B cell (primary cell): ENCODE data around the gene PRIMPOL. TPM values are rescaled to one million over a fixed set of nuclear protein-coding genes. Genes with fewer than 3 reads are reported as not detected.

ENCODE experiments used
- ATAC-seq: fragments of 200-7000 bp; cut with Tn5 transposase; one replicate; pipeline ENCODE4 v1.10.0; 2021; ENCODE audit warnings: low read depth, mild to moderate bottlenecking, moderate number of reproducible peaks, moderate library complexity
- CTCF ChIA-PET: fragments of 350-600 bp; sonication (Branson Sonifier 250); formaldehyde crosslinking; loops from one replicate; lab custom pipeline; 2021; ENCODE audit warnings: antibody characterized with exemption, inconsistent platforms; lab: Charles Lee
- POLR2A ChIA-PET: fragments of 350-600 bp; sonication (Branson Sonifier 250); formaldehyde crosslinking; loops from one replicate; lab custom pipeline; 2021; ENCODE audit warnings: antibody characterized with exemption; lab: Charles Lee
- DNase-seq: peaks from one replicate; pipeline ENCODE4 v3.0.0; 2013
- H2AFZ ChIP-seq: 2 replicates; pipeline ENCODE4 v1.6.1; 2012; ENCODE audit warnings: mild to moderate bottlenecking, low read depth, low read length; ENCODE audit not compliant: insufficient read depth, poor library complexity, severe bottlenecking
- H3K27ac ChIP-seq, 2 donors: 1 replicate in 1 of 2; 2 replicates in 1 of 2; pipeline ENCODE4 v1.5.1; 2012 to 2013; ENCODE audit warnings: low read length in 2 of 2, mild to moderate bottlenecking in 2 of 2, moderate library complexity in 1 of 2
- H3K27me3 ChIP-seq, 4 experiments: fragments of 200-600 bp in 1 of 4; sonication (generic) in 1 of 4; replicated peaks in 1 of 4; 1 replicate in 2 of 4; 2 replicates in 2 of 4; pipeline versions ENCODE4 v1.6.1 to v1.7.0; 2013 to 2016; ENCODE audit warnings: low read length in 3 of 4, mild to moderate bottlenecking in 2 of 4, mixed read lengths in 1 of 4, moderate library complexity in 1 of 4; ENCODE audit not compliant: insufficient read depth in 4 of 4, control insufficient read depth in 3 of 4; ENCODE audit errors: control extremely low read depth in 1 of 4
- H3K36me3 ChIP-seq, 2 experiments: replicated peaks in 1 of 2; 1 replicate in 1 of 2; 2 replicates in 1 of 2; pipeline versions ENCODE4 v1.6.1 to v1.7.1; 2013; ENCODE audit warnings: low read length in 1 of 2; ENCODE audit not compliant: insufficient read depth in 2 of 2, control insufficient read depth in 1 of 2; ENCODE audit errors: control extremely low read depth in 1 of 2, extremely low read depth in 1 of 2
- H3K4me1 ChIP-seq, 2 donors: fragments of 200-600 bp in 1 of 2; sonication (generic) in 1 of 2; 1 replicate in 1 of 2; 2 replicates in 1 of 2; pipeline versions ENCODE4 v1.5.1 to v1.6.1; 2013 to 2017; ENCODE audit warnings: low read length in 2 of 2; ENCODE audit not compliant: control insufficient read depth in 2 of 2, insufficient read depth in 2 of 2
- H3K4me2 ChIP-seq: replicated peaks from 2 replicates; pipeline ENCODE3; 2012; ENCODE audit warnings: mild to moderate bottlenecking, low read depth, low read length; ENCODE audit not compliant: poor library complexity, severe bottlenecking
- H3K4me3 ChIP-seq, 5 experiments: fragments of 200-600 bp in 1 of 5; sonication (generic) in 1 of 5; 1 replicate in 3 of 5; 2 replicates in 2 of 5; pipeline versions ENCODE4 v1.5.1 to v1.7.0; 2011 to 2016; ENCODE audit warnings: low read length in 4 of 5, mild to moderate bottlenecking in 4 of 5, low read depth in 2 of 5, control low read depth in 1 of 5, moderate library complexity in 1 of 5; ENCODE audit not compliant: insufficient read depth in 1 of 5; ENCODE audit errors: control extremely low read depth in 1 of 5, extremely low read depth in 1 of 5
- H3K79me2 ChIP-seq: fragments of 200-600 bp; sonication (generic); one replicate; pipeline ENCODE4 v1.6.0; 2016; ENCODE audit warnings: low read length; ENCODE audit not compliant: control insufficient read depth, insufficient read depth
- H3K9ac ChIP-seq: fragments of 200-600 bp; sonication (generic); 2 replicates; pipeline ENCODE4 v1.6.1; 2017; ENCODE audit warnings: mild to moderate bottlenecking, low read length, moderate library complexity
- H3K9me3 ChIP-seq, 3 donors: one replicate each; pipeline versions ENCODE4 v1.6.1 to v1.7.1; 2013; ENCODE audit warnings: low read length in 2 of 3; ENCODE audit not compliant: control insufficient read depth in 2 of 3, insufficient read depth in 1 of 3; ENCODE audit errors: control extremely low read depth in 1 of 3
- H4K20me1 ChIP-seq: 2 replicates; pipeline ENCODE4 v1.6.0; 2012; ENCODE audit warnings: mild to moderate bottlenecking, low read length; ENCODE audit not compliant: insufficient read depth, control insufficient read depth, poor library complexity, severe bottlenecking
- H3K27ac Mint-ChIP-seq: one replicate; pipeline ENCODE4 v1.8.0; 2021; ENCODE audit warnings: mixed read lengths
- H3K27me3 Mint-ChIP-seq: one replicate; pipeline ENCODE4 v1.8.0; 2021; ENCODE audit warnings: mixed read lengths
- H3K4me1 Mint-ChIP-seq: one replicate; pipeline ENCODE4 v1.8.0; 2021; ENCODE audit warnings: mixed read lengths
- H3K4me3 Mint-ChIP-seq: one replicate; pipeline ENCODE4 v1.8.0; 2021; ENCODE audit warnings: mixed read lengths
- H3K9me3 Mint-ChIP-seq: one replicate; pipeline ENCODE4 v1.8.0; 2022; ENCODE audit warnings: mixed read lengths; ENCODE audit not compliant: insufficient read depth
- EZH2 ChIP-seq: IDR thresholded peaks from 2 replicates; pipeline ENCODE4 v1.6.1; 2012; ENCODE audit warnings: borderline replicate concordance, low read depth, mild to moderate bottlenecking, moderate library complexity, low read length; ENCODE audit not compliant: insufficient read depth, poor library complexity, severe bottlenecking
- WGBS: methylation state at CpG from one replicate; pipeline ENCODE4 v1.1.5; 2013; ENCODE audit warnings: missing lambda C conversion rate; ENCODE audit not compliant: insufficient coverage; 5-methylcytosine and 5-hydroxymethylcytosine counted together
- intact Hi-C: fragments of 100-400 bp; cut with micrococcal nuclease; formaldehyde crosslinking; loops from one replicate; pipeline ENCODE4 v1.10.0; 2022
- polyA plus RNA-seq: library from polyadenylated mRNA; depleted of rRNA; stranded (reverse); fragments of >200 nt; gene quantifications from 2 replicates; pipeline ENCODE4 v1.2.3, GENCODE V29; 2012
- total RNA-seq, 2 donors: library from RNA; stranded (reverse); fragments of 120-200 nt in 1 of 2; gene quantifications; 1 replicate in 1 of 2; 2 replicates in 1 of 2; pipeline versions ENCODE4 v1.2.3 to v1.2.4, GENCODE V29; 2013 to 2022
- TF ChIP-seq, protein P1 (sequence below): fragments of 200-600 bp; IDR thresholded peaks from one replicate; pipeline ENCODE4 v1.8.0; 2022; ENCODE audit warnings: antibody characterized with exemption, mild to moderate bottlenecking

The PRIMPOL gene
- total and polyA plus RNA-seq, 2 donors (not counting 1 experiment from before 2014, with no cell fraction given) = 15.4 to 16.3 TPM

DNA sequence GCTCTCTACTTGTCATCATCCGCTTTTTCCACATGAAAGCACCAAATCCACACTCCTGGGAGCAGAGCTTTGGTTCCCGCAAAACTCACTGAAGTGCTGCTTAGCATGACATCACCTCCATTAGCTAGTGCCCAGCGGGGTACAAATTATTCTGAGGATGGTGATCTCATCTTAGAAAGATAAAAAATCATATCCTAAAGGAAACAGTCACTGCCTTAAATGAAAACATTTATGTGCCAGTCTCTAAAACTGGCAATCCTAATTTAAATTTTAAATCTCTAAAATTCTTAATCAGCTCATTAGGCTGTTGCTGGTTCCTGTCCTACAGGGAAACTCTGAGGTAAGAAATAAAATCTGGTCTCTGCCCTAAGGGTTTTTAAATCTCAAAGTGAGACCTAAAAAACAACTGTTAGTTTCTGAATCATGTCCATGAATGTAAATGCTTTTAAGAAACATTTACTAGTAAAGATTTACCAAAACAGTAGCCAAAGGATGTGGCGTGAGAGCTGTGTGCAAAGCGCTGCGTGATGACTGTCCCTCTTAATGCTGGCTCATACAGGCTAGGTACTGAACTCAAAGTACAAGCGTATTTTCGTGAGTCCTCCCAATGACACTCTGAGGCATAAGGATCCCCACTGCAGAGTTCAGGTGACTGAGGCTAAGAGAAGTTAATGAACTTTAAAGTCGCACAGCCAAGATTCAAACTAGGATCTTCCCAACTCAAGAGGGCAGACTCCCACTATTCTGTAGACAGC, 4.8 kb upstream of the PRIMPOL start:
- intact Hi-C loops = loop anchor here (5.0 kb wide), 1 partner anchor 568 kb away; no protein-coding TSS in a partner anchor
- Histone ChIP-seq H3K4me2 (no peak overlapping the region), H3K79me2 (peaks cover 95% of the 10 kb centered on the region), H3K27ac (no peak overlapping the region), H2AFZ (no peak overlapping the region), H4K20me1 (peaks cover 50% of the 10 kb centered on the region), H3K36me3 (peaks cover 1 to 12% of the 10 kb centered on the region in 2 experiments), H3K4me3 (no peak overlapping the region), H3K9ac (no peak overlapping the region), H3K9me3 (no peaks in the 10 kb centered on the region), H3K4me1 (peaks cover 14 to 24% of the 10 kb centered on the region in 2 donors), H3K27me3 (no peaks in the 10 kb centered on the region)
- H3K27me3 Mint-ChIP-seq = no peaks in the 10 kb centered on the region
- 94% methylated on average over 5 of the region's 9 CpGs for WGBS
- ChIA-PET POLR2A (no interaction called here), CTCF (no interaction called here)
- no peak for DNase-seq
- no peak for ATAC-seq
- H3K27ac Mint-ChIP-seq = peak overlapping the region; percentile 20
- TF ChIP-seq EZH2 = no peak
- TF ChIP-seq, protein P1, sequence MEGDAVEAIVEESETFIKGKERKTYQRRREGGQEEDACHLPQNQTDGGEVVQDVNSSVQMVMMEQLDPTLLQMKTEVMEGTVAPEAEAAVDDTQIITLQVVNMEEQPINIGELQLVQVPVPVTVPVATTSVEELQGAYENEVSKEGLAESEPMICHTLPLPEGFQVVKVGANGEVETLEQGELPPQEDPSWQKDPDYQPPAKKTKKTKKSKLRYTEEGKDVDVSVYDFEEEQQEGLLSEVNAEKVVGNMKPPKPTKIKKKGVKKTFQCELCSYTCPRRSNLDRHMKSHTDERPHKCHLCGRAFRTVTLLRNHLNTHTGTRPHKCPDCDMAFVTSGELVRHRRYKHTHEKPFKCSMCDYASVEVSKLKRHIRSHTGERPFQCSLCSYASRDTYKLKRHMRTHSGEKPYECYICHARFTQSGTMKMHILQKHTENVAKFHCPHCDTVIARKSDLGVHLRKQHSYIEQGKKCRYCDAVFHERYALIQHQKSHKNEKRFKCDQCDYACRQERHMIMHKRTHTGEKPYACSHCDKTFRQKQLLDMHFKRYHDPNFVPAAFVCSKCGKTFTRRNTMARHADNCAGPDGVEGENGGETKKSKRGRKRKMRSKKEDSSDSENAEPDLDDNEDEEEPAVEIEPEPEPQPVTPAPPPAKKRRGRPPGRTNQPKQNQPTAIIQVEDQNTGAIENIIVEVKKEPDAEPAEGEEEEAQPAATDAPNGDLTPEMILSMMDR = no peak
- no peaks in the 10 kb centered on the region for H3K9me3 Mint-ChIP-seq
- no peak overlapping the region for H3K4me3 Mint-ChIP-seq
- H3K4me1 Mint-ChIP-seq = peaks cover 59% of the 10 kb centered on the region
